Left lobe of liver (tissue), 2 donors: ENCODE data around the gene ZFAND4. TPM values are rescaled to one million over a fixed set of nuclear protein-coding genes. Genes with fewer than 3 reads are reported as not detected.
"Not testable (repeated sequence)": the region's sequence is repeated elsewhere in the genome, so short reads cannot be mapped to it uniquely, and the experiment has no call there.

Experiments used
- ATAC-seq: fragments of 200-7000 bp; cut with Tn5 transposase; one replicate; pipeline ENCODE4 v1.9.1; 2020; ENCODE audit warnings: mild to moderate bottlenecking, moderate library complexity
- DNase-seq: peaks from one replicate; pipeline ENCODE4 v3.0.0-alpha.2; 2020; ENCODE audit warnings: low spot score
- total RNA-seq: library from RNA; stranded (reverse); gene quantifications from one replicate; pipeline ENCODE4 v1.2.1, GENCODE V29; 2021
- donor health status: DM: no; HTN: no; CAD: no; lungs with moderate emphysema.
- donor health status: DM: no; HTN: yes; CAD: no.

Gene ZFAND4
- total RNA-seq: 11.7 TPM

GRCh38 chr10:45672181-45673073, at the start of gene ZFAND4:
TSS of gene ZFAND4 (minus strand) at chr10:45672772. CDS start at chr10:45663725, 9,047 bp downstream.
- DNase-seq (peak; percentile 99), ATAC-seq (peak; percentile 90)

- not testable (repeated sequence) for DNase-seq
Observed at GRCh38 chr10:45721503-45721902, 48.9 kb upstream of the ZFAND4 start.

GRCh38 chr10:45717642-45718041, 45.1 kb upstream of the ZFAND4 start:
- not testable (repeated sequence) for DNase-seq, ATAC-seq

More at GRCh38 chr10:45721503-45721902, 48.9 kb upstream of the ZFAND4 start:
- ATAC-seq: not testable (repeated sequence)

- not testable (repeated sequence) for ATAC-seq, DNase-seq
Observed at GRCh38 chr10:45717053-45717452, 44.5 kb upstream of the ZFAND4 start.

GRCh38 chr10:45711223-45711622, 38.7 kb upstream of the ZFAND4 start:
- not testable (repeated sequence) for DNase-seq, ATAC-seq

GRCh38 chr10:45710200-45710796, 37.7 kb upstream of the ZFAND4 start:
- not testable (repeated sequence) for DNase-seq, ATAC-seq

- not testable (repeated sequence) for DNase-seq, ATAC-seq
Observed at GRCh38 chr10:45678467-45678866, 5.9 kb upstream of the ZFAND4 start.

- ATAC-seq (no peak), DNase-seq (no peak)
Observed at GRCh38 chr10:45675388-45675787, 2.8 kb upstream of the ZFAND4 start.

GRCh38 chr10:45673074-45673648, 589 bp upstream of the ZFAND4 start:
- DNase-seq: peak; percentile 86
- ATAC-seq: peak; percentile 67

GRCh38 chr10:45671300-45671699, 1.3 kb downstream of the ZFAND4 start:
- not testable (repeated sequence) for ATAC-seq, DNase-seq

- DNase-seq, ATAC-seq: not testable (repeated sequence)
Observed at GRCh38 chr10:45669897-45670296, 2.7 kb downstream of the ZFAND4 start.

GRCh38 chr10:45660876-45661411, 11.6 kb downstream of the ZFAND4 start:
- no peak for ATAC-seq

GRCh38 chr10:45657033-45657926, 15.3 kb downstream of the ZFAND4 start:
- ATAC-seq (no peak), DNase-seq (no peak)

More at GRCh38 chr10:45660876-45661411, 11.6 kb downstream of the ZFAND4 start:
- no peak for DNase-seq

GRCh38 chr10:45655219-45655618, 17.4 kb downstream of the ZFAND4 start:
- ATAC-seq: no peak

GRCh38 chr10:45654753-45655141, 17.8 kb downstream of the ZFAND4 start:
- DNase-seq: not testable (repeated sequence)
- peak; percentile 56 for ATAC-seq

More at GRCh38 chr10:45655219-45655618, 17.4 kb downstream of the ZFAND4 start:
- DNase-seq: no peak

- DNase-seq (no peak), ATAC-seq (no peak)
Observed at GRCh38 chr10:45653454-45653853, 19.1 kb downstream of the ZFAND4 start.

GRCh38 chr10:45652511-45652910, 20.1 kb downstream of the ZFAND4 start:
- no peak for ATAC-seq

GRCh38 chr10:45649296-45649695, 23.3 kb downstream of the ZFAND4 start:
- DNase-seq: no peak
- peak; percentile 62 for ATAC-seq

More at GRCh38 chr10:45652511-45652910, 20.1 kb downstream of the ZFAND4 start:
- DNase-seq: no peak

- DNase-seq (no peak), ATAC-seq (no peak)
Observed at GRCh38 chr10:45647118-45647517, 25.5 kb downstream of the ZFAND4 start.
